Measurements from ENCODE around the gene TNFRSF9. TPM values are rescaled to one million over a fixed set of nuclear protein-coding genes. Genes with fewer than 3 reads are reported as not detected.

TNFRSF9 gene
- under 1 TPM; under 0.01 to 0.09 TPM for total RNA-seq
- under 1 TPM in 1 of 2 donors, not detected in 1; 0.02 TPM for polyA plus RNA-seq

DNA sequence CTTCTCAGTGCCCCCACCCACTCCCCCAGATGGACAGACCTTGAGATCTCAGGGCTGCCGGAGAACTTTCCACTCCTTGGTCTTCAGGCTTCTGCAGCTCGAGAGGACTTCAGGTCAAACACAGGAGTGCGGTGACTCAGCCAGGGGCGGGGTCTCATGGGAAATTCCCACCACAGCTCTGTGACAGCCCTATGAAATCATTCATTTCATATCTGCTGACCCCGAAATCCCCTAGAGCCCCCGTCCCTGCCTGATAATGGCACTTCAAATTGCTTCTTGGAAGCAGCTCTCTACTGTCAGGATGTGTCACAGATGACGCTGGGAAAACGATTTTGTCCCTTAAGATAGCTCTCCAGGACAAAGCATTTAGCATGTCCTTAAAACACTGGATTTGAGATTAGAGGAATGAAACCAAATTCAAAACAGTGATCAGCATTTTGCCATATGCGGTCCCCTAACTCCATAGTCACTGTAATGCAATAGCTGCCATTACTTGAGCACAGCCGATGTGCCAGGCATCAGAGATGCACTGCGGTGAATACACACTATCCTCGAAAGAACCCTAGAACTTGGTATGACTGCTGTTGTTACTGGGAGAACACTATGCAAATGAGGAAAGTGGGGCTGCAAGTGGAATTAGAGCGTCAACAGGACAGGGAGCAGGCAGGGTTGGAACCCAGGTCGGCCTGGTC lies at the start of gene TNFRSF9:
Gene TNFRSF9 (minus strand): TSS at position 95 of the 692 bp plus-strand sequence. CDS start 845 bp downstream, outside the sequence.
- H3K27ac ChIP-seq (ENCODE audit: low read depth in 1 of 2, low read length in 2 of 2): no peak within 1 kb of the TSS
- TF ChIP-seq, protein P1, sequence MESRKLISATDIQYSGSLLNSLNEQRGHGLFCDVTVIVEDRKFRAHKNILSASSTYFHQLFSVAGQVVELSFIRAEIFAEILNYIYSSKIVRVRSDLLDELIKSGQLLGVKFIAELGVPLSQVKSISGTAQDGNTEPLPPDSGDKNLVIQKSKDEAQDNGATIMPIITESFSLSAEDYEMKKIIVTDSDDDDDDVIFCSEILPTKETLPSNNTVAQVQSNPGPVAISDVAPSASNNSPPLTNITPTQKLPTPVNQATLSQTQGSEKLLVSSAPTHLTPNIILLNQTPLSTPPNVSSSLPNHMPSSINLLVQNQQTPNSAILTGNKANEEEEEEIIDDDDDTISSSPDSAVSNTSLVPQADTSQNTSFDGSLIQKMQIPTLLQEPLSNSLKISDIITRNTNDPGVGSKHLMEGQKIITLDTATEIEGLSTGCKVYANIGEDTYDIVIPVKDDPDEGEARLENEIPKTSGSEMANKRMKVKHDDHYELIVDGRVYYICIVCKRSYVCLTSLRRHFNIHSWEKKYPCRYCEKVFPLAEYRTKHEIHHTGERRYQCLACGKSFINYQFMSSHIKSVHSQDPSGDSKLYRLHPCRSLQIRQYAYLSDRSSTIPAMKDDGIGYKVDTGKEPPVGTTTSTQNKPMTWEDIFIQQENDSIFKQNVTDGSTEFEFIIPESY (IDR thresholded peaks at IDR 0.05): no peak
- no peak for TF ChIP-seq RAD21 (IDR thresholded peaks at IDR 0.05)
- no peak for TF ChIP-seq FOXA2 (IDR thresholded peaks at IDR 0.05)
- no peak for TF ChIP-seq YY1 (IDR thresholded peaks at IDR 0.05)
- TF ChIP-seq EGR1 (IDR thresholded peaks at IDR 0.05; ENCODE audit: low read depth in 2 of 2): no peak
- TF ChIP-seq, protein P2, sequence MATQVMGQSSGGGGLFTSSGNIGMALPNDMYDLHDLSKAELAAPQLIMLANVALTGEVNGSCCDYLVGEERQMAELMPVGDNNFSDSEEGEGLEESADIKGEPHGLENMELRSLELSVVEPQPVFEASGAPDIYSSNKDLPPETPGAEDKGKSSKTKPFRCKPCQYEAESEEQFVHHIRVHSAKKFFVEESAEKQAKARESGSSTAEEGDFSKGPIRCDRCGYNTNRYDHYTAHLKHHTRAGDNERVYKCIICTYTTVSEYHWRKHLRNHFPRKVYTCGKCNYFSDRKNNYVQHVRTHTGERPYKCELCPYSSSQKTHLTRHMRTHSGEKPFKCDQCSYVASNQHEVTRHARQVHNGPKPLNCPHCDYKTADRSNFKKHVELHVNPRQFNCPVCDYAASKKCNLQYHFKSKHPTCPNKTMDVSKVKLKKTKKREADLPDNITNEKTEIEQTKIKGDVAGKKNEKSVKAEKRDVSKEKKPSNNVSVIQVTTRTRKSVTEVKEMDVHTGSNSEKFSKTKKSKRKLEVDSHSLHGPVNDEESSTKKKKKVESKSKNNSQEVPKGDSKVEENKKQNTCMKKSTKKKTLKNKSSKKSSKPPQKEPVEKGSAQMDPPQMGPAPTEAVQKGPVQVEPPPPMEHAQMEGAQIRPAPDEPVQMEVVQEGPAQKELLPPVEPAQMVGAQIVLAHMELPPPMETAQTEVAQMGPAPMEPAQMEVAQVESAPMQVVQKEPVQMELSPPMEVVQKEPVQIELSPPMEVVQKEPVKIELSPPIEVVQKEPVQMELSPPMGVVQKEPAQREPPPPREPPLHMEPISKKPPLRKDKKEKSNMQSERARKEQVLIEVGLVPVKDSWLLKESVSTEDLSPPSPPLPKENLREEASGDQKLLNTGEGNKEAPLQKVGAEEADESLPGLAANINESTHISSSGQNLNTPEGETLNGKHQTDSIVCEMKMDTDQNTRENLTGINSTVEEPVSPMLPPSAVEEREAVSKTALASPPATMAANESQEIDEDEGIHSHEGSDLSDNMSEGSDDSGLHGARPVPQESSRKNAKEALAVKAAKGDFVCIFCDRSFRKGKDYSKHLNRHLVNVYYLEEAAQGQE (IDR thresholded peaks at IDR 0.05): no peak
- TF ChIP-seq, protein P3, sequence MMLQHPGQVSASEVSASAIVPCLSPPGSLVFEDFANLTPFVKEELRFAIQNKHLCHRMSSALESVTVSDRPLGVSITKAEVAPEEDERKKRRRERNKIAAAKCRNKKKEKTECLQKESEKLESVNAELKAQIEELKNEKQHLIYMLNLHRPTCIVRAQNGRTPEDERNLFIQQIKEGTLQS (IDR thresholded peaks at IDR 0.05): no peak
- no peak for TF ChIP-seq HNF4G (IDR thresholded peaks at IDR 0.05)
- TF ChIP-seq, protein P4, sequence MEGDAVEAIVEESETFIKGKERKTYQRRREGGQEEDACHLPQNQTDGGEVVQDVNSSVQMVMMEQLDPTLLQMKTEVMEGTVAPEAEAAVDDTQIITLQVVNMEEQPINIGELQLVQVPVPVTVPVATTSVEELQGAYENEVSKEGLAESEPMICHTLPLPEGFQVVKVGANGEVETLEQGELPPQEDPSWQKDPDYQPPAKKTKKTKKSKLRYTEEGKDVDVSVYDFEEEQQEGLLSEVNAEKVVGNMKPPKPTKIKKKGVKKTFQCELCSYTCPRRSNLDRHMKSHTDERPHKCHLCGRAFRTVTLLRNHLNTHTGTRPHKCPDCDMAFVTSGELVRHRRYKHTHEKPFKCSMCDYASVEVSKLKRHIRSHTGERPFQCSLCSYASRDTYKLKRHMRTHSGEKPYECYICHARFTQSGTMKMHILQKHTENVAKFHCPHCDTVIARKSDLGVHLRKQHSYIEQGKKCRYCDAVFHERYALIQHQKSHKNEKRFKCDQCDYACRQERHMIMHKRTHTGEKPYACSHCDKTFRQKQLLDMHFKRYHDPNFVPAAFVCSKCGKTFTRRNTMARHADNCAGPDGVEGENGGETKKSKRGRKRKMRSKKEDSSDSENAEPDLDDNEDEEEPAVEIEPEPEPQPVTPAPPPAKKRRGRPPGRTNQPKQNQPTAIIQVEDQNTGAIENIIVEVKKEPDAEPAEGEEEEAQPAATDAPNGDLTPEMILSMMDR (IDR thresholded peaks at IDR 0.05; ENCODE audit: low read depth, low read length, missing input control): no peak
- no peak for TF ChIP-seq HNF4A (conservative IDR thresholded peaks at IDR 0.05)
- no peak for TF ChIP-seq JUND (IDR thresholded peaks at IDR 0.05)
- H3K4me1 ChIP-seq (ENCODE audit: control insufficient read depth in 4 of 4, insufficient read depth in 4 of 4, low read length in 3 of 4): peaks cover 0 to 8% (median 3%) of the 10 kb centered on the region in 4 donors
- DNase-seq (ENCODE audit: low spot score): no peak
- 58% methylated on average over 14 of the region's 14 CpGs for WGBS
- H3K9ac ChIP-seq (ENCODE audit: low read depth in 1 of 2, low read length in 2 of 2): no peak within 1 kb of the TSS
- peaks cover 0 to 15% (median 1%) of the 10 kb centered on the region in 4 donors for H3K27me3 ChIP-seq (ENCODE audit: control insufficient read depth in 4 of 4, insufficient read depth in 4 of 4, low read length in 3 of 4)
- H3K4me3 ChIP-seq (ENCODE audit: low read depth in 1 of 3, low read length in 3 of 3): no peak within 1 kb of the TSS
- H3K36me3 ChIP-seq (ENCODE audit: control insufficient read depth in 4 of 4, insufficient read depth in 3 of 4, low read depth in 1 of 4, low read length in 3 of 4): no peaks in the 10 kb centered on the region
- no peaks in the 10 kb centered on the region for H3K9me3 ChIP-seq (ENCODE audit: control insufficient read depth in 4 of 4, low read length in 3 of 4)

DNA sequence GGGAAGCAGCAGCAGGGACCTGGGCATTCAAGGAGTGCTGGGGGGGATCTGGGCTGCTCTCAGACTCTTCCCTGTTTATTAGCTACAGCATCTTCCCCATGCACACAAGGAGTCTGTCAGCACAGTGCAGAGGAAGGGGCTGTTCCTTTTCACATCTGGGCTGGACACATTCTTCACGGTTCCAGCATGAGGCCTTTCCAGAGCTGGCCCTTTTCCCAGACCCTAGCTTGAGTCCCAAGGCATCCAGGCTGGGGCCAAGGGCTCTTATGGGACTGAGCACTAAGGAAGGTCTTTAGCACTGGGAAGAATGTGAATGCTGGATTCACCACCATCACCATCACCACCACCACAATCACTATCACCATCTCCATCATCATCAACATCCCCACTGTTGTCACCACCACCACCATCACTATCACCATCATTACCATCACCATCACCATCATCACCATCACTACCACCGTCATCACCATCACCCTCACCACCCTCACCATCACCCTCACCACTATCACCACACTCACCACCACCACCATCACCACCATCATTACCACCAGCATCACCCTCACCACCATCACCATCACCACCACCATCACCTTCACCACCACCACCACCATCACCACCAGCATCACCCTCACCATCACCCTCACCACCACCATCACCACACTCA lies 49.3 kb upstream of the TNFRSF9 start:
- Histone ChIP-seq H3K36me3 (ENCODE audit: control insufficient read depth in 4 of 4, insufficient read depth in 3 of 4, low read depth in 1 of 4, low read length in 3 of 4) (peaks cover 2 to 15% (median 9%) of the 10 kb centered on the region in 4 donors), H3K27ac (ENCODE audit: low read depth in 1 of 2, low read length in 2 of 2) (no peak overlapping the region), H3K4me1 (ENCODE audit: control insufficient read depth in 4 of 4, insufficient read depth in 4 of 4, low read length in 3 of 4) (no peaks in the 10 kb centered on the region), H3K27me3 (ENCODE audit: control insufficient read depth in 4 of 4, insufficient read depth in 4 of 4, low read length in 3 of 4) (no peaks in the 10 kb centered on the region), H3K9me3 (ENCODE audit: control insufficient read depth in 4 of 4, low read length in 3 of 4) (no peaks in the 10 kb centered on the region), H3K4me3 (ENCODE audit: low read depth in 1 of 3, low read length in 3 of 3) (no peak overlapping the region), H3K9ac (ENCODE audit: low read depth in 1 of 2, low read length in 2 of 2) (no peak overlapping the region)
- 79% methylated on average over 2 of the region's 2 CpGs for WGBS
- DNase-seq (ENCODE audit: low spot score): no peak
- TF ChIP-seq JUND (IDR thresholded peaks at IDR 0.05) (no peak), RXRA (IDR thresholded peaks at IDR 0.05) (peak in 1 of 2 donors; percentile 7)
